Immature natural killer cell (primary cell): ENCODE measurements around the gene EBF3. TPM values are rescaled to one million over a fixed set of nuclear protein-coding genes. Genes with fewer than 3 reads are reported as not detected.

Source experiments
- DNase-seq, 3 donors: peaks; one replicate each; pipeline ENCODE4 v3.0.0; 2022; ENCODE audit warnings: mixed read lengths in 1 of 3
- H3K27ac Mint-ChIP-seq, 6 donors: one replicate each; pipeline ENCODE4 v1.8.0; 2020; ENCODE audit warnings: mixed read lengths in 6 of 6, mild to moderate bottlenecking in 5 of 6, inconsistent platforms in 4 of 6, moderate library complexity in 3 of 6
- H3K27me3 Mint-ChIP-seq, 3 donors: one replicate each; pipeline ENCODE4 v1.8.0; 2020 to 2021; ENCODE audit warnings: low read depth in 3 of 3, mild to moderate bottlenecking in 3 of 3, mixed read lengths in 3 of 3, moderate library complexity in 3 of 3, inconsistent platforms in 1 of 3
- H3K36me3 Mint-ChIP-seq, 3 donors: one replicate each; pipeline ENCODE4 v1.8.0; 2020; ENCODE audit warnings: mixed read lengths in 3 of 3, inconsistent platforms in 2 of 3, mild to moderate bottlenecking in 2 of 3
- H3K4me1 Mint-ChIP-seq, 2 donors: one replicate each; pipeline ENCODE4 v1.8.0; 2020; ENCODE audit warnings: inconsistent platforms in 2 of 2, mild to moderate bottlenecking in 2 of 2, mixed read lengths in 2 of 2, moderate library complexity in 1 of 2
- H3K4me3 Mint-ChIP-seq, 5 donors: one replicate each; pipeline ENCODE4 v1.8.0; 2020; ENCODE audit warnings: mild to moderate bottlenecking in 5 of 5, mixed read lengths in 5 of 5, inconsistent platforms in 3 of 5, moderate library complexity in 3 of 5
- H3K9me3 Mint-ChIP-seq, 6 donors: one replicate each; pipeline ENCODE4 v1.8.0; 2020; ENCODE audit warnings: mild to moderate bottlenecking in 6 of 6, mixed read lengths in 6 of 6, inconsistent platforms in 4 of 6, moderate library complexity in 3 of 6
- polyA plus RNA-seq, 3 donors: library from polyadenylated mRNA; unstranded; fragments of 300-500 nt; fragmentation: Illumina TruSeq; gene quantifications; one replicate each; pipeline ENCODE4 v1.2.3, GENCODE V29; 2021

Gene EBF3
- polyA plus RNA-seq, 3 donors from 2014 or later: not detected

DNA sequence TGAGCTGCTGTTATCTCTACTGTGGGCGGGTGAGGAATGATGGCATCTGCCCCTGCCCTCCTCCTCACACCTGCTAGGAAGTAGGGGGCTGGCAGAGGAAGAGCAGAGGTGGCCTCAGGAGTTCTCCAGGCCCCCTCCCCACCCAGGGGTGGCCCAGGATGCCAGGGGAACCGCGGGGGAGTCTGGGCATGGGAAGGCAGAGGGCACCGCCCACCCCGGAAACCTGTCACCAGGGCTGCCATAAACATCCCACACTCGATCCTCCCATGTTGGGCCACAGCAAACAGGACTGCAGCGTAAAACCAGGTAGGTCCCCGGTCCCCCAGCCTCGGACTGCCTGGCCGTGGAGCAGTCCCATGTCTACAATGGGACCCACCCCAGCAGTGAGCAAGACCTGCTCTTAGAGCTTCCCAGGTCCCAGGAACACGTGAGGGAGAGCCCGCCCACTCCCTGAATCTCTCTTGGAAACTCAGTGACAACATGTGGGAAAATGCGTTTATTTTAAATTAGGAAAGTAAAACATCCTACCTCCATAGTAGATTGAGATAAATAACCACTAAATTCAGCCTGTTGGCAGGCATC, 23.4 kb downstream of the EBF3 start:
- Mint-ChIP-seq H3K4me3 (no peak overlapping the region), H3K27me3 (peaks cover 2 to 5% (median 3%) of the 10 kb centered on the region in 3 donors), H3K9me3 (no peaks in the 10 kb centered on the region), H3K4me1 (no peaks in the 10 kb centered on the region), H3K27ac (no peak overlapping the region), H3K36me3 (no peaks in the 10 kb centered on the region)
- no peak for DNase-seq

DNA sequence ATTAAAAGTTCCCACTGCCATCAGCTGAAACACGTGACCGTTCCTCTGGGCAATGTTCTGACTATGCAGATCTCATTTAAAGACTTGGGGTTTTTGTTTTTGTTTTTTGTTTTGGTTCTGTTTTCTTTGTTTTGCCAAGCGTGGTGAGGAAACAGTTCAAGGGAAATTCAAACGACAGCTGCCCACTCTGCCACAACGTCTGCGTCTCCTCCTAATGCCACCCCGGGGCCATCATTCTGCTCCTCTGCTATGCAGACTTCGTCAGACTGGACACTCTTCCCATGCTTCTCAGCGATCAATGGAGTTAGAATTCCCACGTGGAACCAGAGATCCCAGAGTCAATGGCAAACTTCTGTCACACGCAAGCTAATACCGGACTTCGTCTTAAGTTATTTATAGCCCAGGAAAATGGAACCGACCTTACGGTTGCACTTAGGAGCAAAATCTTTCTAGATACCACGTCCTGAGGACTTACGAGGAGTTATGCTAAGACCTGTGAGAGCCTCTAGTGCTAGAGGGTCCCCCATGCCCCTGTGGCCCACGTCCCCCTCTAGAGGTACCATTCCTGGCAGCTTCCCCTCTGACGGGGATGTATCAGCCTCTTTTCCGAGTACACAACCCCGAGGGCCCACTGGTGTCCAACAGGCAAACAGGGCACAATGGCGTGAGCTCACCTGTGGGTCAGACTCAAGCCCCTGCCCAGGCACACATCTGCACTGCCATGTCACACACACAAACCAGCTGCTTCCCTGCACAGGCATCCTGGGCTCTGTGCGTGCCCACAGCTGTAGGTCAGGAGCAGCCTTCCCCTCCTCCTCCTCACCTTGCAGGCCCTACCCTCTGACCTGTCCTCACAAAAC, 24.4 kb downstream of the EBF3 start:
- Mint-ChIP-seq H3K4me1 (no peaks in the 10 kb centered on the region), H3K36me3 (no peaks in the 10 kb centered on the region), H3K27me3 (peaks cover 2 to 5% (median 3%) of the 10 kb centered on the region in 3 donors), H3K4me3 (no peak overlapping the region), H3K27ac (no peak overlapping the region), H3K9me3 (no peaks in the 10 kb centered on the region)
- DNase-seq: no peak

DNA sequence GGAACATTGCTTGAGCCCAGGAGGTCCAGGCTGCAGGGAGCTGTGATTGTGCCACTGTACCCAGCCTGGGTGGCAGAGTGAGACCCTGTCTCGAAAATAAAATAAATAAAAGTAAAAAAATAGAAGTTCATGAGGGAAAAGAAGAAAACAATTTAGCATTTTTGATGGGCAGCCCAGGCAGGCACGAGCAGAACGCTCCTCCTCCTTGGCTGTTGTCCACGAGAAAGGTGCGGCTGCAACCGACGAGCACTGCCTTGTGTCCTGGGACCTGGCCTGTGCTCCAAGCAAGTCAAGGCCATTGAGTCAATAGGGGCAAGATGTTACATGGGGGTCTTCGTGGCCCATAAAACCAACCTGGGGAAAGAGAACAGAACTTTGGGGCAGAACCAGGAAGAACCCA, 25.6 kb downstream of the EBF3 start:
- Mint-ChIP-seq H3K4me1 (no peaks in the 10 kb centered on the region), H3K9me3 (no peaks in the 10 kb centered on the region), H3K27me3 (peaks cover 2 to 7% (median 3%) of the 10 kb centered on the region in 3 donors), H3K36me3 (no peaks in the 10 kb centered on the region), H3K4me3 (no peak overlapping the region), H3K27ac (no peak overlapping the region)
- no peak for DNase-seq

DNA sequence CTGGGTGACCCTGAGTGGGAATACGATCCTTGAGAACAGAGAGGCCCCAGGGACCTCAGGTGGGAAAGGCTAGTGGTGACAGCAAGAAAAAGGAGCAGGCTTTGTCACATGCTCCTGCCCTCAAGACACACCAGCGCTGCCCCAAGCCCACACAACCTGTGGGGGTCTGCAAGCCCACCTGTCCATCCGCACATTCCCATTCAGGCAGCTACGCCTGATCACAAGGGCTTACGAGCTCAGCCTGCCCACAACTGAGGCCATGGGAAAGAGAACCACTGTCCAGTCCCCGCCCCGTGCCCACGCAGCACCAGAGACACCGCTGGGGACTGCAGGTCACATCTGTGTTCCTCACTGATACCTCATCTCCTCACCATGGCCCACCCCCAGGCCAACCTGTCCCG, 26.7 kb downstream of the EBF3 start:
- no peaks in the 10 kb centered on the region for H3K36me3 Mint-ChIP-seq
- DNase-seq: no peak
- no peaks in the 10 kb centered on the region for H3K9me3 Mint-ChIP-seq
- peaks cover 2 to 7% (median 3%) of the 10 kb centered on the region in 3 donors for H3K27me3 Mint-ChIP-seq
- H3K27ac Mint-ChIP-seq: no peak overlapping the region
- no peaks in the 10 kb centered on the region for H3K4me1 Mint-ChIP-seq
- H3K4me3 Mint-ChIP-seq: no peak overlapping the region

DNA sequence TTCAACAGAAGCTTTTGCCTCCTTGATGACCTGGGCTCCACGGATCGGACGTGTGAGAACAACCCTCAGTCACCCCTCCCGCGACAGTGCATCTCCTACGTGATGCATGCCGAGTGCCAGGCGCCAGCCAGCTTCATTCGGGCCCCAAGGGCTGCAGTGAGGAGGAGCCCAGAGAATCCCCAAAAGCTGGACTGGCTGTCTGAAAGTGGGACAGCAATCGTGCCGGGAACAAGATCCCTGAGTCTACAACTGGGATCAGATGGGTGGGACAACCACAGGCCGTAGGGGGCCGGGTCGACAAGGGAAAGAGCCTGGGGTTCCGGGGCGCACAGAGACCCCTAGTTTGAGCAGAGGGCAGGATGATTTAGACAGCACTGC, 27.2 kb downstream of the EBF3 start:
- Mint-ChIP-seq H3K36me3 (no peaks in the 10 kb centered on the region), H3K4me1 (no peaks in the 10 kb centered on the region), H3K9me3 (no peaks in the 10 kb centered on the region), H3K27ac (no peak overlapping the region), H3K27me3 (peaks cover 2 to 7% (median 3%) of the 10 kb centered on the region in 3 donors), H3K4me3 (no peak overlapping the region)
- DNase-seq: no peak

DNA sequence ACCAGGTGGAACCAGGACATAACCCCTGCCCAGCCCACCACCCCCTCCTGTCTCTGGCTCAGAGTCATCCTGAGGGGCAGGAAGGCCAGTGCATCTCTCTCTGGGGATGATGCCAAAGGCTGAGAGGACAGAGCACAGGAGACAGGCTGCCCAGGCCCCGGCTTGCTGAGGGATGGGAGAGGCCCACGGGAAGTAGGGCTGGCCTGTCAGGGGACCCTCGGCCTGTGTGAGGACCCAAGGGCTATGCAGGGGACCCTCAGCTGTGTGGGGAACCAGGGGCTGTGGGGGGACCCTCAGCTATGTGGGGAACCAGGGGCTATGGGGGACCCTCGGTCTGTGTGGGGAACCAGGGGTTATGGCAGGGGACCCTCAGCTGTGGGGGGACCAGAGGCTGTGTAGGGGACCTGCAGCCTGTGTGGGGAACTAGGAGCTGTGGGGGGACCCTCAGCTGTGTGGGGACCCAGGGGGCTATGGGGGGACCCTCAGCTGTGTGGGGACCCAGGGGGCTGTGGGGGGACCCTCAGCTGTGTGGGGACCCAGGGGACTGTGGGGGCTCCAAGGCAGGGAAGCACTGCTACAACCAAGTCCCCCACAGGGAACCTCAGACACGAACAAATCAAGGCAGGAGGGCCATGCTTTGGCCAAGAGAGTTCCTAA, 27.7 kb downstream of the EBF3 start:
- Mint-ChIP-seq H3K4me1 (no peaks in the 10 kb centered on the region), H3K9me3 (no peaks in the 10 kb centered on the region), H3K36me3 (no peaks in the 10 kb centered on the region), H3K27ac (no peak overlapping the region), H3K27me3 (peaks cover 2 to 7% (median 3%) of the 10 kb centered on the region in 3 donors), H3K4me3 (no peak overlapping the region)
- no peak for DNase-seq

DNA sequence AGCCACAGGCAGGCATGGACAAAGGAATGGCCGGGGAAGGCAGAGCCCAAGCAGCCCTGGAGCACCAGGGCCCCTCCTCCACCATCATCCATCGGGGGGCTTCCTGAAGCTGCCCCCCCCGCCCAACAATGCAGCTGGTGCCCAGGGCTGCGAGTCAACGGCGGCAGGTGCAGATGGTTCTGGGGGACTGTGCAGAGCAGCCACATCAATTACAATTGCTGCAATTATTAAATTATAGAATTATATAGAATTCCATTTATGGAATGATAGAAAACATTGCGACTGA, 28.3 kb downstream of the EBF3 start:
- Mint-ChIP-seq H3K36me3 (no peaks in the 10 kb centered on the region), H3K9me3 (no peaks in the 10 kb centered on the region), H3K4me1 (no peaks in the 10 kb centered on the region), H3K4me3 (no peak overlapping the region), H3K27me3 (peaks cover 2 to 7% (median 3%) of the 10 kb centered on the region in 3 donors), H3K27ac (no peak overlapping the region)
- DNase-seq: no peak

DNA sequence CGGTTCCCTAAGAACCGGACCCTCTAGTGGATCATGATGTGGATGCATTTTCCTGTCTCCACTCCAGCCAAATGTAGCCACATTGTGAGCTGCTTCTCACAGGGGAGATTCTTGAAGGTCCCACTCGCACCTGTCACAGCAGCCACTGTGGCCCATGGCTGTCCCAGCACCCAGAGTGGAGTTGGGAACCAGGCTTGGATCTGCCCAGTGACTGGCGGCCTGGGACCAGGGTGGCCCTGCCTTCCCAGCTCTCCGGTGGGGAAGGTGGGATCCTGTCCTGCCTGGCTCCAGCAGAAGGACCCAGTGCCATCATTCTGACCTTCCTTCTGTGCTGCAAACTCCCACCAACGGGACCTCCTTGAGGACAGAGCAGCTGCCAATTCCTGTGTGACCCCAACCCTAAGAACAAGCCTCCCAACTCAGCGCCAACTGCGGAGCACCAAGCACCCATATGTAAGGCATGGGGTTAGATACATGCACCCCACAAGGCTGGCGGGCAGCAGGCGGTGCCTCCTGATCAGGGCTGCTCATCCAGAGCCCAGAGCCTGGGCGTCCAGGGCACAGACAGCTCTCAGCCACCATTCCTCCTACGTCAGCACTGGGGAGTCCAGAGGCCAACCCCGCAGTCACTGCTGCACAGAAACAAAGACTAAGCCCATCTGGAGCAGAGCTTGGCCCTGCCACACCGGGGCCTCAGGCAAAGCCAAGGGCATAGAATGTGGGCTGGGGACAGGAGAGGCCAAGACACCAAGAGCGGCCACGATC, 28.8 kb downstream of the EBF3 start:
- no peak for DNase-seq
- Mint-ChIP-seq H3K4me1 (no peaks in the 10 kb centered on the region), H3K27me3 (peaks cover 2 to 7% (median 2%) of the 10 kb centered on the region in 3 donors), H3K27ac (no peak overlapping the region), H3K36me3 (no peaks in the 10 kb centered on the region), H3K9me3 (no peaks in the 10 kb centered on the region), H3K4me3 (no peak overlapping the region)

DNA sequence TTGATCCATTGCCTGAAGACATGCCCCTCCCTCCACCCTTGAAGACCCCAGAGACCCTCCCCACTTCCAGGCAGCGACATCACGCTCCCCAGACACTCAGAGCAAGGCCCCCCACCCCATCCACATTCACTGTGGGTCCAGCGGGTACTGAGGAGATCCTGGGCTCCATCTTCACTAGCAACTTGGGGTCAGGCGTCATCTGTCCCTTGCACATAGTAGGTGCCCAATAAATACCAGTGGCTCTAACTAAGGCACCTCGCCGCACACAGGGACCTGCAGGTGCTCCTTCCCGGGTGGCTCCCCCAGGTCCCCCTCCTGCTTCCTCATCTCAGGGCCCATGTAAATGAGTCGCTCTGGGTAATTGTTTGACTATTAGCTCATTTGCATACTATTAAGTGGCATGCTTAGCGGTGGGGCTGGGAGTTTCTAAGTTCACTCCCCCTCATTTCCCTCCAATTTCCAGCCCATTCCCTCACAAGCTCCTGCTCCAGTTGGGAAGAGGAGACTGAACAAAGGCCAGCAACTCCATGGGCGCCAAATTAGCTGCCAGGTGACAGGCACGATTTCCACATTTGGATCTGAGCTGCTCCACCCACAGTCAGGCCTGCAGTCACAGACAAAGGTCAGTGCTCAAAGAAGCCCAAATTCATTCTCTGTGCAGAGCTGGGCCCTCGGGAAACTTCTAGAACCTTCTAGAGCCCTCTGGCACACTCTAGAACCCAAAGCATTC, 29.7 kb downstream of the EBF3 start:
- H3K4me1 Mint-ChIP-seq: no peaks in the 10 kb centered on the region
- no peak for DNase-seq
- no peaks in the 10 kb centered on the region for H3K36me3 Mint-ChIP-seq
- no peak overlapping the region for H3K27ac Mint-ChIP-seq
- no peak overlapping the region for H3K4me3 Mint-ChIP-seq
- peaks cover 0 to 7% (median 2%) of the 10 kb centered on the region in 3 donors for H3K27me3 Mint-ChIP-seq
- no peaks in the 10 kb centered on the region for H3K9me3 Mint-ChIP-seq

DNA sequence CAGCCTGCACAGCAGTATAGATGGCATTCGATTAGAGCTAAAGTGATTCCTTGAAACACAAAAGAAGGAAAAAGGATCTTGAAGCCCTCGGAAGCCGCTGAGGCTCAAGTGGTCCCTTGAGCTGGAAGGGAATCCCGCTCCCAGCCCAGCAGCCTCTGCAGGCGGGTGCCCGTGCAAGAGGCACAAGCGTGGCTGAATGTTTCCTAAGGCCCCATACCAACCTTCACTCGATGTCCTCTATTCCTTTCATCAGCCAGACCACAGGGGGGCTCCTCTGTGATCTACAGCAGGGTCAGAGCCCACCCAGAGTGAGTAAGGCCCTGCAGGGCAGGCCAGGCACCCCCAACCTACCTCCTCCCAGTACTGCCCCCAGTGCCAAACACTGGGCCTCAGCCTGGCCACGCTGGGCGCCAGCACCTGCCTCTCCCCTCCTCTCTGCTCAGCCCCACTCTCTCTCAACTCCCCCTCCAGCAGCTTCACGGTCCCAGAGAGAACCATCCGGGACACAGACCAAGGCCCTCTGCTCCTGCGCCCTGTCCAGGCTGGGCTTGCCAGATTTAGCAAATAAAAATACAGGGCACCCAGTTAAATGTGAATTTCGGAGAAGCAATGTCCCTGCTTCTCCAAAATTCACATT, 30.5 kb downstream of the EBF3 start:
- Mint-ChIP-seq H3K27ac (no peak overlapping the region), H3K4me1 (no peaks in the 10 kb centered on the region), H3K9me3 (no peaks in the 10 kb centered on the region), H3K4me3 (no peak overlapping the region), H3K36me3 (no peaks in the 10 kb centered on the region), H3K27me3 (peaks cover 2 to 7% (median 2%) of the 10 kb centered on the region in 3 donors)
- no peak for DNase-seq

DNA sequence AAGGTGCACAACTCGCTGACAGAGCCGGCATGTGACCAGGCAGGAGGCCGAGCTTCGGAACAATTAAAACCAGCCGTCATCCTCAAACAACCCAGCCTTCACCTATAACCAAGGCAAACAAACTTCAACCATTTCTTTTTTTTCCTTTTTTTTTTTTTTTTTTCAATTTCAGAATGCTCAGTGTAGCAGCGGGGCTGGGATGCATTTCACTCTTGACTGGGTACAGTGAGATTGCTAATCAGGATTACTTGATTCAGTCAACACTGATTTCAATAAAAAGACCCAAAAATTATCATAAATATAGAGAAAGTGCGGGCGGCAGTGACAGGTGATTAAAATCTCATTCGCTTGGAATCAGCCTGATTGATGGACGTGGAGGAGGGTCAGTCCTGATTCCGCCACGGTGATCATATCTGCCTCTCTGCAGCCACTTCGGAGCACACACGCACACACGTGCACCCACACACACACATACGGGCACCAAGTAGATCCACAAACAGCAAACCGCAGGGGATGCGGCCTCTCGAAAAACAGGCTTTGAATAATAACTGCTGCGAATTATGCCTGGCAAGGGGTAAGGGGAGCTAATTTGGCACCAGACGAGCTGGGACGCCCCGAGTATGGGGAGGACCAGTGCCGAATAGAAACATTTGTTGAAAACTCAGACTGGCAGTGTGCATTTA, 31.2 kb downstream of the EBF3 start:
- H3K4me3 Mint-ChIP-seq: no peak overlapping the region
- H3K4me1 Mint-ChIP-seq: no peaks in the 10 kb centered on the region
- H3K9me3 Mint-ChIP-seq: no peaks in the 10 kb centered on the region
- no peaks in the 10 kb centered on the region for H3K36me3 Mint-ChIP-seq
- DNase-seq: no peak
- peaks cover 2 to 7% (median 2%) of the 10 kb centered on the region in 3 donors for H3K27me3 Mint-ChIP-seq
- no peak overlapping the region for H3K27ac Mint-ChIP-seq

DNA sequence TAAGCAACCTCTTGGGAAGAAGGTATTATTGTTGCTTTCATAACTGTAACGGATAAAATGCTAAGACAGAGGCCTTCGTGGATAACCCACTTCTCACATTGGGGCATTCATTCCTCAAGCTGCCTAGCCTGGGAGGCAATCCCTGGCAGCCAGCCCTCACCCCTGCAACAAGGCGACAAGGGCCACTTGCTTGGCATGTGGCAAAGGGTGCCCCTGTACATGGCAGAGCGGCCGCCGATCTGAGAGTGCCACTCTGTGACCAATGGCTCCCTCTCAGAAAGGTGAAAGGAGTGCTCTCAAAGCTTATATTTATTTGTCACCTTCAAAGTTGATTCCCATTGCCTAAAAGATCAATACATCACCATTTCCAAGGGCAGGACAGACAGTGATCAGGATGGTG, 31.9 kb downstream of the EBF3 start:
- H3K36me3 Mint-ChIP-seq: no peaks in the 10 kb centered on the region
- peaks cover 0 to 5% (median 2%) of the 10 kb centered on the region in 3 donors for H3K27me3 Mint-ChIP-seq
- no peak for DNase-seq
- no peak overlapping the region for H3K27ac Mint-ChIP-seq
- H3K9me3 Mint-ChIP-seq: no peaks in the 10 kb centered on the region
- H3K4me3 Mint-ChIP-seq: no peak overlapping the region
- no peaks in the 10 kb centered on the region for H3K4me1 Mint-ChIP-seq
